ENCODE data around the gene MYH7B.

MYH7B gene

GRCh38 chr20:34967421-34967820 lies 11.8 kb downstream of the MYH7B start:
- Histone ChIP-seq H3K9me3 (ENCODE audit: insufficient read depth, low read length) (no peaks in the 10 kb centered on the region), H3K4me1 (ENCODE audit: insufficient read depth, insufficient read length) (peaks cover 7% of the 10 kb centered on the region)

GRCh38 chr20:34968042-34968775 lies 12.5 kb downstream of the MYH7B start:
- TF ChIP-seq YY1 (IDR thresholded peaks at IDR 0.05; ENCODE audit: insufficient read depth, insufficient read length) (no peak), SUZ12 (IDR thresholded peaks at IDR 0.05; ENCODE audit: extremely low read depth, insufficient read depth, insufficient read length) (no peak), ZNF274 (IDR thresholded peaks at IDR 0.05; ENCODE audit: low read depth, low read length) (no peak)

More at GRCh38 chr20:34967421-34967820, 11.8 kb downstream of the MYH7B start:
- TF ChIP-seq YY1 (IDR thresholded peaks at IDR 0.05; ENCODE audit: insufficient read depth, insufficient read length) (no peak), ZNF274 (IDR thresholded peaks at IDR 0.05; ENCODE audit: low read depth, low read length) (no peak), SUZ12 (IDR thresholded peaks at IDR 0.05; ENCODE audit: extremely low read depth, insufficient read depth, insufficient read length) (no peak)
- no peak overlapping the region for H3K9ac ChIP-seq (ENCODE audit: insufficient read length, low read depth)
- DNase-seq (ENCODE audit: low read depth, low spot score): no peak
- H3K4me3 ChIP-seq (ENCODE audit: insufficient read length, low read depth): no peak overlapping the region
- H3K36me3 ChIP-seq (ENCODE audit: insufficient read depth, insufficient read length, low read length): no peaks in the 10 kb centered on the region
- no peaks in the 10 kb centered on the region for H3K27me3 ChIP-seq (ENCODE audit: insufficient read depth, insufficient read length)

GRCh38 chr20:34970193-34970840 lies 14.6 kb downstream of the MYH7B start:
- Histone ChIP-seq H3K4me1 (ENCODE audit: insufficient read depth, insufficient read length) (peaks cover 10% of the 10 kb centered on the region), H3K9me3 (ENCODE audit: insufficient read depth, low read length) (no peaks in the 10 kb centered on the region), H3K36me3 (ENCODE audit: insufficient read depth, insufficient read length, low read length) (no peaks in the 10 kb centered on the region), H3K27me3 (ENCODE audit: insufficient read depth, insufficient read length) (peaks cover 4% of the 10 kb centered on the region), H3K9ac (ENCODE audit: insufficient read length, low read depth) (no peak overlapping the region), H3K4me3 (ENCODE audit: insufficient read length, low read depth) (no peak overlapping the region)
- TF ChIP-seq YY1 (IDR thresholded peaks at IDR 0.05; ENCODE audit: insufficient read depth, insufficient read length) (no peak), SUZ12 (IDR thresholded peaks at IDR 0.05; ENCODE audit: extremely low read depth, insufficient read depth, insufficient read length) (no peak), ZNF274 (IDR thresholded peaks at IDR 0.05; ENCODE audit: low read depth, low read length) (no peak)
- DNase-seq (ENCODE audit: low read depth, low spot score): no peak

More at GRCh38 chr20:34968042-34968775, 12.5 kb downstream of the MYH7B start:
- peaks cover 7% of the 10 kb centered on the region for H3K4me1 ChIP-seq (ENCODE audit: insufficient read depth, insufficient read length)
- no peaks in the 10 kb centered on the region for H3K36me3 ChIP-seq (ENCODE audit: insufficient read depth, insufficient read length, low read length)
- H3K9ac ChIP-seq (ENCODE audit: insufficient read length, low read depth): no peak overlapping the region
- H3K9me3 ChIP-seq (ENCODE audit: insufficient read depth, low read length): no peaks in the 10 kb centered on the region
- no peak overlapping the region for H3K4me3 ChIP-seq (ENCODE audit: insufficient read length, low read depth)
- no peaks in the 10 kb centered on the region for H3K27me3 ChIP-seq (ENCODE audit: insufficient read depth, insufficient read length)
- DNase-seq (ENCODE audit: low read depth, low spot score): no peak

- no peak for DNase-seq (ENCODE audit: low read depth, low spot score)
- Histone ChIP-seq H3K27me3 (ENCODE audit: insufficient read depth, insufficient read length) (peaks cover 4% of the 10 kb centered on the region), H3K36me3 (ENCODE audit: insufficient read depth, insufficient read length, low read length) (no peaks in the 10 kb centered on the region), H3K4me3 (ENCODE audit: insufficient read length, low read depth) (no peak overlapping the region), H3K9ac (ENCODE audit: insufficient read length, low read depth) (no peak overlapping the region), H3K9me3 (ENCODE audit: insufficient read depth, low read length) (no peaks in the 10 kb centered on the region), H3K4me1 (ENCODE audit: insufficient read depth, insufficient read length) (peaks cover 10% of the 10 kb centered on the region)
- TF ChIP-seq SUZ12 (IDR thresholded peaks at IDR 0.05; ENCODE audit: extremely low read depth, insufficient read depth, insufficient read length) (no peak), ZNF274 (IDR thresholded peaks at IDR 0.05; ENCODE audit: low read depth, low read length) (no peak), YY1 (IDR thresholded peaks at IDR 0.05; ENCODE audit: insufficient read depth, insufficient read length) (no peak)
Measured at GRCh38 chr20:34970846-34971560, 15.3 kb downstream of the MYH7B start.

- H3K4me3 ChIP-seq (ENCODE audit: insufficient read length, low read depth): no peak overlapping the region
- peaks cover 10% of the 10 kb centered on the region for H3K4me1 ChIP-seq (ENCODE audit: insufficient read depth, insufficient read length)
- no peak for TF ChIP-seq YY1 (IDR thresholded peaks at IDR 0.05; ENCODE audit: insufficient read depth, insufficient read length)
- no peak for TF ChIP-seq ZNF274 (IDR thresholded peaks at IDR 0.05; ENCODE audit: low read depth, low read length)
- TF ChIP-seq SUZ12 (IDR thresholded peaks at IDR 0.05; ENCODE audit: extremely low read depth, insufficient read depth, insufficient read length): no peak
- no peaks in the 10 kb centered on the region for H3K9me3 ChIP-seq (ENCODE audit: insufficient read depth, low read length)
- DNase-seq (ENCODE audit: low read depth, low spot score): no peak
- no peaks in the 10 kb centered on the region for H3K36me3 ChIP-seq (ENCODE audit: insufficient read depth, insufficient read length, low read length)
- no peak overlapping the region for H3K9ac ChIP-seq (ENCODE audit: insufficient read length, low read depth)
- H3K27me3 ChIP-seq (ENCODE audit: insufficient read depth, insufficient read length): peaks cover 5% of the 10 kb centered on the region
Measured at GRCh38 chr20:34971561-34972235, 16.0 kb downstream of the MYH7B start.

- no peak overlapping the region for H3K4me3 ChIP-seq (ENCODE audit: insufficient read length, low read depth)
- H3K9ac ChIP-seq (ENCODE audit: insufficient read length, low read depth): no peak overlapping the region
- H3K36me3 ChIP-seq (ENCODE audit: insufficient read depth, insufficient read length, low read length): no peaks in the 10 kb centered on the region
- H3K4me1 ChIP-seq (ENCODE audit: insufficient read depth, insufficient read length): peaks cover 16% of the 10 kb centered on the region
- no peaks in the 10 kb centered on the region for H3K9me3 ChIP-seq (ENCODE audit: insufficient read depth, low read length)
- DNase-seq (ENCODE audit: low read depth, low spot score): no peak
- peaks cover 9% of the 10 kb centered on the region for H3K27me3 ChIP-seq (ENCODE audit: insufficient read depth, insufficient read length)
- no peak for TF ChIP-seq ZNF274 (IDR thresholded peaks at IDR 0.05; ENCODE audit: low read depth, low read length)
- TF ChIP-seq SUZ12 (IDR thresholded peaks at IDR 0.05; ENCODE audit: extremely low read depth, insufficient read depth, insufficient read length): no peak
- no peak for TF ChIP-seq YY1 (IDR thresholded peaks at IDR 0.05; ENCODE audit: insufficient read depth, insufficient read length)
Measured at GRCh38 chr20:34974246-34974645, 18.6 kb downstream of the MYH7B start.
